IMR-90 (cell line): ENCODE data around the gene SV2C. TPM values are rescaled to one million over a fixed set of nuclear protein-coding genes. Genes with fewer than 3 reads are reported as not detected.

ENCODE experiments used
- ATAC-seq: fragments of 200-7000 bp; cut with Tn5 transposase; 2 replicates; pipeline ENCODE4 v1.9.1; 2020; ENCODE audit warnings: low read depth, mild to moderate bottlenecking, moderate library complexity
- BruUV-seq: library from RNA; stranded (reverse); fragments of 400-500 nt; replicated peaks from 2 replicates; lab custom pipeline; 2021; lab: Mats Ljungman, UMichigan
- CTCF ChIA-PET: fragments of 300-600 bp; formaldehyde crosslinking; extraction: SDS; loops from one replicate; lab custom pipeline; 2021; ENCODE audit warnings: antibody characterized with exemption; lab: Yijun Ruan, JAX
- POLR2A ChIA-PET: fragments of 300-600 bp; sonication (Branson Sonifier 250); formaldehyde crosslinking; loops from one replicate; lab custom pipeline; 2022; ENCODE audit warnings: antibody characterized with exemption; ENCODE audit not compliant: unreplicated experiment; lab: Charles Lee
- DNase-seq: peaks from one replicate; pipeline ENCODE4 v3.0.0; 2013
- H2AFZ ChIP-seq: replicated peaks from 2 replicates; pipeline ENCODE3; 2013; ENCODE audit warnings: low read length, mild to moderate bottlenecking; ENCODE audit not compliant: poor library complexity
- H2AK5ac ChIP-seq: 2 replicates; pipeline ENCODE4 v1.6.1; 2013; ENCODE audit warnings: low read depth, low read length, inconsistent platforms
- H2AK9ac ChIP-seq: replicated peaks from 2 replicates; pipeline ENCODE3; 2013; ENCODE audit warnings: mild to moderate bottlenecking, low read depth, low read length, moderate library complexity; ENCODE audit not compliant: poor library complexity
- H2BK120ac ChIP-seq: 2 replicates; pipeline ENCODE4 v1.6.1; 2013; ENCODE audit warnings: low read depth, low read length, inconsistent platforms
- H2BK15ac ChIP-seq: 3 replicates; pipeline ENCODE4 v1.6.1; 2013; ENCODE audit warnings: low read depth, low read length, inconsistent platforms
- H2BK20ac ChIP-seq: 2 replicates; pipeline ENCODE4 v1.6.1; 2013; ENCODE audit warnings: low read depth, mild to moderate bottlenecking, inconsistent platforms, low read length, moderate library complexity
- H2BK5ac ChIP-seq: 2 replicates; pipeline ENCODE4 v1.6.1; 2013; ENCODE audit warnings: mild to moderate bottlenecking, low read depth, low read length, inconsistent platforms; ENCODE audit not compliant: poor library complexity, severe bottlenecking
- H3K14ac ChIP-seq: replicated peaks from 2 replicates; pipeline ENCODE4 v1.6.1; 2013; ENCODE audit warnings: low read depth, low read length, inconsistent platforms
- H3K18ac ChIP-seq: 2 replicates; pipeline ENCODE4 v1.6.1; 2013; ENCODE audit warnings: low read depth, low read length, control low read depth
- H3K23ac ChIP-seq: 2 replicates; pipeline ENCODE4 v1.6.1; 2013; ENCODE audit warnings: low read depth, low read length, inconsistent platforms
- H3K27ac ChIP-seq: 2 replicates; pipeline ENCODE4 v1.5.1; 2013; ENCODE audit warnings: mild to moderate bottlenecking, control low read depth, low read length; ENCODE audit not compliant: insufficient read depth
- H3K27me3 ChIP-seq: 2 replicates; pipeline ENCODE4 v1.6.1; 2013; ENCODE audit warnings: low read length; ENCODE audit not compliant: control insufficient read depth, insufficient read depth
- H3K36me3 ChIP-seq: 2 replicates; pipeline ENCODE4 v1.6.1; 2013; ENCODE audit warnings: low read length, mixed read lengths; ENCODE audit not compliant: control insufficient read depth, insufficient read depth
- H3K4ac ChIP-seq: 2 replicates; pipeline ENCODE4 v1.6.1; 2013; ENCODE audit warnings: low read depth, low read length, inconsistent platforms
- H3K4me1 ChIP-seq: 2 replicates; pipeline ENCODE4 v1.6.1; 2013; ENCODE audit warnings: low read length, mixed read lengths; ENCODE audit not compliant: control insufficient read depth, insufficient read depth
- H3K4me2 ChIP-seq: 2 replicates; pipeline ENCODE4 v1.6.1; 2013; ENCODE audit warnings: low read depth, mild to moderate bottlenecking, control low read depth, low read length, moderate library complexity
- H3K4me3 ChIP-seq: 2 replicates; pipeline ENCODE4 v1.5.1; 2013; ENCODE audit warnings: low read depth, mild to moderate bottlenecking, control low read depth, low read length, moderate library complexity; ENCODE audit not compliant: insufficient read depth
- H3K56ac ChIP-seq: 2 replicates; pipeline ENCODE4 v1.6.1; 2013; ENCODE audit warnings: low read length, inconsistent platforms; ENCODE audit not compliant: insufficient read depth; ENCODE audit errors: extremely low read depth
- H3K79me1 ChIP-seq, 2 experiments: 2 replicates each; pipeline ENCODE4 v1.6.1; 2013; ENCODE audit warnings: low read length in 2 of 2, inconsistent platforms in 1 of 2, low read depth in 1 of 2
- H3K9ac ChIP-seq: 2 replicates; pipeline ENCODE4 v1.6.1; 2013; ENCODE audit warnings: low read depth, low read length, control low read depth
- H3K9me1 ChIP-seq: 2 replicates; pipeline ENCODE4 v1.6.1; 2013; ENCODE audit warnings: low read length, inconsistent platforms; ENCODE audit not compliant: insufficient read depth
- H3K9me3 ChIP-seq: 2 replicates; pipeline ENCODE4 v1.6.1; 2013; ENCODE audit warnings: low read length; ENCODE audit not compliant: control insufficient read depth, insufficient read depth
- H4K20me1 ChIP-seq: 2 replicates; pipeline ENCODE4 v1.6.1; 2013; ENCODE audit warnings: low read length, inconsistent platforms; ENCODE audit not compliant: insufficient read depth
- H4K5ac ChIP-seq: 2 replicates; pipeline ENCODE4 v1.6.1; 2013; ENCODE audit warnings: mild to moderate bottlenecking, low read depth, low read length, control low read depth
- H4K8ac ChIP-seq, 2 experiments: 2 replicates each; pipeline ENCODE4 v1.6.1; 2013; ENCODE audit warnings: low read depth in 2 of 2, low read length in 2 of 2, control low read depth in 1 of 2, inconsistent platforms in 1 of 2
- H4K91ac ChIP-seq: 2 replicates; pipeline ENCODE4 v1.6.1; 2013; ENCODE audit warnings: low read depth, low read length, inconsistent platforms; ENCODE audit not compliant: insufficient read depth
- BHLHE40 ChIP-seq: fragments of 150-350 bp; IDR thresholded peaks from 2 replicates; pipeline ENCODE4 v1.6.1; 2016; ENCODE audit warnings: mild to moderate bottlenecking, low read depth, low read length
- CEBPB ChIP-seq: IDR thresholded peaks from 2 replicates; pipeline ENCODE4 v1.6.1; 2012; ENCODE audit warnings: low read depth, low read length, improper control_type of control experiment
- CHD1 ChIP-seq: IDR thresholded peaks from 2 replicates; pipeline ENCODE4 v1.6.1; 2012; ENCODE audit warnings: low read depth, low read length, improper control_type of control experiment
- RCOR1 ChIP-seq: IDR thresholded peaks from 2 replicates; pipeline ENCODE4 v1.6.1; 2012; ENCODE audit warnings: mild to moderate bottlenecking, low read length, improper control_type of control experiment; ENCODE audit not compliant: insufficient replicate concordance
- WGBS, 2 experiments: methylation state at CpG; one replicate each; pipeline versions ENCODE4 v1.1.5 to v1.1.7; 2013; ENCODE audit warnings: missing lambda C conversion rate in 2 of 2; ENCODE audit not compliant: insufficient read length in 1 of 2; ENCODE audit errors: extremely low coverage in 2 of 2; 5-methylcytosine and 5-hydroxymethylcytosine counted together
- dilution Hi-C: fragments of 300-500 bp; cut with HindIII; formaldehyde crosslinking; loops from one replicate; pipeline ENCODE4 v1.14.3; 2018; ENCODE audit warnings: low sequenced_read_pairs; ENCODE audit not compliant: unreplicated experiment
- in situ Hi-C: fragments of 300-500 bp; cut with MboI; formaldehyde crosslinking; loops from 3 replicates; pipeline ENCODE4 v1.14.3; 2019; ENCODE audit warnings: low sequenced_read_pairs, inconsistent platforms, mixed read lengths
- intact Hi-C: fragments of 100-400 bp; cut with micrococcal nuclease; formaldehyde crosslinking; loops from 2 replicates; pipeline ENCODE4 v1.10.0; 2022
- polyA plus RNA-seq, 3 experiments: library from polyadenylated mRNA; depleted of rRNA; stranded (reverse); fragments of >200 nt; gene quantifications; 2 replicates each; pipeline ENCODE4 v1.2.3, GENCODE V29; 2012; ENCODE audit warnings: low replicate concordance in 1 of 3
- total RNA-seq: library from RNA; depleted of rRNA; stranded (reverse); fragments of >200 nt; gene quantifications from 2 replicates; pipeline ENCODE4 v1.2.3, GENCODE V29; 2012

The SV2C gene
- total and polyA plus RNA-seq, 2 of the 4 experiments (the other 2 are of a cell fraction), result not detected

GRCh38 chr5:76197726-76198125 is 114.5 kb downstream of the SV2C start:
- in situ Hi-C loops (no loop called here), dilution Hi-C loops (no loop called here), intact Hi-C loops (no loop called here)
- TF ChIP-seq RCOR1 (no peak), BHLHE40 (no peak), CHD1 (no peak), CEBPB (no peak)
- ChIA-PET CTCF (no interaction called here), POLR2A (interaction anchor here (0.6 kb wide), 1 partner anchor 252 kb away, joined by 3 read pairs; no protein-coding TSS in a partner anchor)
- no peak overlapping the region for H2BK120ac ChIP-seq
- no peak overlapping the region for H4K5ac ChIP-seq
- H4K8ac ChIP-seq, result no peak overlapping the region
- no peak overlapping the region for H4K91ac ChIP-seq
- H2AK9ac ChIP-seq, result no peak overlapping the region
- H2BK15ac ChIP-seq, result no peak overlapping the region
- no peaks in the 10 kb centered on the region for H4K20me1 ChIP-seq
- no TSS peak for BruUV-seq
- no peak overlapping the region for H3K4ac ChIP-seq
- H3K4me3 ChIP-seq, result no peak overlapping the region
- H2AK5ac ChIP-seq, result no peak overlapping the region
- H3K36me3 ChIP-seq, result no peaks in the 10 kb centered on the region
- H2AFZ ChIP-seq, result no peak overlapping the region
- no peaks in the 10 kb centered on the region for H3K79me1 ChIP-seq
- H2BK5ac ChIP-seq, result no peak overlapping the region
- ATAC-seq, result no peak
- H3K18ac ChIP-seq, result no peak overlapping the region
- H3K27me3 ChIP-seq, result no peaks in the 10 kb centered on the region
- no peak overlapping the region for H3K9ac ChIP-seq
- no peak overlapping the region for H2BK20ac ChIP-seq
- no peak overlapping the region for H3K27ac ChIP-seq
- no peaks in the 10 kb centered on the region for H3K9me3 ChIP-seq
- no peak for DNase-seq
- no peaks in the 10 kb centered on the region for H3K4me1 ChIP-seq
- H3K9me1 ChIP-seq, result no peaks in the 10 kb centered on the region
- WGBS, 2 experiments, result no CpG with 5 or more reads among the region's 3 CpGs
- H3K4me2 ChIP-seq, result no peak overlapping the region
- H3K14ac ChIP-seq, result no peak overlapping the region
- H3K23ac ChIP-seq, result no peak overlapping the region
- no peak overlapping the region for H3K56ac ChIP-seq
